ENCODE results near the gene C1orf35. TPM values are rescaled to one million over a fixed set of nuclear protein-coding genes. Genes with fewer than 3 reads are reported as not detected.
A peak's percentile ranks its signal among the peaks of the same experiment; 100 is the strongest.
"Not testable (repeated sequence)": the region's sequence is repeated elsewhere in the genome, so short reads cannot be mapped to it uniquely, and the experiment has no call there.

The C1orf35 gene
- total RNA-seq, 1 donor from 2014 or later = 22.4 TPM

DNA sequence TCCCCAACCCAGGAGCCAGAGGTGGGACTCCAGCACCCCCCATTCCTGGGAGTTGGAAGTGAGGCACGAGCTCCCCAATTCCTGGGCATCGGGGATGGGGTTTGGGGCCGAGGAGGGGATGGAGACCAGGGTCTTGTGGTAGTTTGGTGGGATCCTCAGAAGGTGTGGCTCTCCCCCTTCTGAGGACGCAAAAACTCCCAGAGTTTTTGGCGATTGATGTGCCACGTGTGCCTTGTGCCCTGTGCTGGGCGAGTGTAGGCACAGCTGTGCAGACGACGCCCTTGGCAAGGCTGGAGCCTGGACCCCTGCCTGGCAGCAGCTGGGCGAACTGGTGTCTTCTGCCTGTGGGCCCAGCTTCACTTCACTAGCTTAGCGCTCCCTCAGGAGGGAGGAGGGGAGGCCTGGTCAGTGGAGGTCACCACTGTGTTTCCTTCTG lies 39.6 kb upstream of the C1orf35 start:
- DNase-seq (ENCODE audit: low spot score) = no peak

DNA sequence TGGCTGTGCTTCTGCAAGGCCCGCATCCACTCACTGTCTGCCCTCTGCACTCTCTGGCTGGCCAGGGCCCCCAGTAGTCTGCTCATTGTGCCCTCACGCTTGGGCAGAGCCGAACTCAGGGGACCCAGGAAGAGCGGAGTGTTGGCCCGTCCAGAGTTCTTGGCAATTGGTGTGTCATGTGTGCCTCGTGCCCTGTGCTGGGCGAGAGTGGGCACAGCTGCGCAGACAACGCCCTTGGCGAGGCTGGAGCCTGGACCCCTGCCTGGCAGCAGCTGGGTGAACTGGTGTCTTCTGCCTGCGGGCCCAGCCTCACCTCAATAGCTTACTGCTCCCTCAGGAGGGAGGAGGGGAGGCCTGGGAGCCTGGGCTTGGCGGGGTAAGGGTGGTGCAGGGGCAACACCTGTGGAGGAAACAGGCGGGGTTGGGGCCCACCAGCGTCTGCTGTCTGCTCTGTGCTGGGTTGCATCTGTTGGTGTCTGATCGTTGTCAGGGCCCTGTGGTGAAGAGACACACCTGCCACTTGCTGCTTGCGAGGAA lies 39.1 kb upstream of the C1orf35 start:
- no peak for DNase-seq (ENCODE audit: low spot score)

DNA sequence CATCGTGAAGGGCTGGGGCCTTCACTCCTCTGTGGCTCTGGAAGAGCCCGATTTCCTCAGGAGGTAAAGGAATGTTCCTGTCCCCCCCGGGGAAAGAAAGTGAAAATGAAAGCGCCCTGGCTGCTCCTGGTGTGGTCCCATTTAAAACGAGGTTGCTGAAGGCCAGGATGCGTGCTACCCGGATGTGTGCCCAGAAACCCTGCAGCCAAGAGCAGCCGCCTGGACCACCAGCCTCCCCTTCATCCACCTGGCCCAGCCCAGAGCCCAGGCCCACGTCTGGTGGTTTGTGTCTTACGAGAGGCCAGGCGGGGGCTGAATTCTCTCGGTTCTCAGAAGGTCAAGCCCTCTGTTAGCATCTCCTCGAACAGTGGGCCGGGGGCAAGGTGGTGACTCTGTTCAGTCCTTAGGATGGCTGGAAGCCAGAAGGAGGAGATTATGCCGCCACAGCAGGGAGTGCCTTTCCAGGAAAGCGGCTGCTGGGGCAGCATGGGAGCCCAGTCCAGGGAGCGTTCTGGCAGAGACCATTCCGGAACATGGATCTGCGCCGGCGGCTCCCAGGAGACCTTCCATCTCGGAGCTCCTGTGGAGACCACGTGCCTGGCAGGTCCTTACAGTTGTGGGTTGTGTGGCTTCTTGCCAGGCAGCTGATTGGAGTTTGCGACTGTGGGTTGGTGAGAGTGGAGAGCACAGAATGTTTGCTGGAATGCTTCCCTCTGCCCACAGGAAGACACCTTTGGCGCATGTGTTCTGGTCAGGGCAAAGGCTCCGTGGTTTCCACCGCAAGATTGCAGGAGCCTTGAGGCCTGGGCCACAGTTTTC lies 38.3 kb upstream of the C1orf35 start:
- DNase-seq (ENCODE audit: low spot score) = no peak

DNA sequence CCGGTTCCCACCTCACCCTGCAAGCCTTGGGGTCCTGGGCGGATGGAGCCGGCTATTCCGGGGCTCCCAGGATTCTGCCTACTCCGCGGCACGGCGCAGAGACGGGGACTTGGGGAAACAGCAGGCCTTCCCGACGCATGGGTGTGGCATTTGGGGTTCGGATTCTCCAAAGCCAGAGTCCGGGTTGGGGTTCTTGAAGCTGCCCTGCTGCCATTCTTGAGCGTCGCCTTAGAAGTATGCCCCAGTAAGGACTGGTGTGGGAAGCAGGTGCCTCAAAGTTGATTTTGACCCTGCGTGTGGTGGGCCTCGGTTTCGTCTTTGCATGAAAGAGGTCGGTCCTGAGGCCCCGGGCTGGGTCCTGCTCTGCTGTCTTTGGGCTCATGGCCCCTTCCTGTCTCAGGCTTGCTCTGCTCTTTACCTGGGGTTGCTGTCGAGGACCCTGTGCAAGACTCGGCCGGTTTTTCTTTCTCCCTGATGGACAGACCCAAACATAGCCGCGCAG lies 37.6 kb upstream of the C1orf35 start:
- no peak for DNase-seq (ENCODE audit: low spot score)

DNA sequence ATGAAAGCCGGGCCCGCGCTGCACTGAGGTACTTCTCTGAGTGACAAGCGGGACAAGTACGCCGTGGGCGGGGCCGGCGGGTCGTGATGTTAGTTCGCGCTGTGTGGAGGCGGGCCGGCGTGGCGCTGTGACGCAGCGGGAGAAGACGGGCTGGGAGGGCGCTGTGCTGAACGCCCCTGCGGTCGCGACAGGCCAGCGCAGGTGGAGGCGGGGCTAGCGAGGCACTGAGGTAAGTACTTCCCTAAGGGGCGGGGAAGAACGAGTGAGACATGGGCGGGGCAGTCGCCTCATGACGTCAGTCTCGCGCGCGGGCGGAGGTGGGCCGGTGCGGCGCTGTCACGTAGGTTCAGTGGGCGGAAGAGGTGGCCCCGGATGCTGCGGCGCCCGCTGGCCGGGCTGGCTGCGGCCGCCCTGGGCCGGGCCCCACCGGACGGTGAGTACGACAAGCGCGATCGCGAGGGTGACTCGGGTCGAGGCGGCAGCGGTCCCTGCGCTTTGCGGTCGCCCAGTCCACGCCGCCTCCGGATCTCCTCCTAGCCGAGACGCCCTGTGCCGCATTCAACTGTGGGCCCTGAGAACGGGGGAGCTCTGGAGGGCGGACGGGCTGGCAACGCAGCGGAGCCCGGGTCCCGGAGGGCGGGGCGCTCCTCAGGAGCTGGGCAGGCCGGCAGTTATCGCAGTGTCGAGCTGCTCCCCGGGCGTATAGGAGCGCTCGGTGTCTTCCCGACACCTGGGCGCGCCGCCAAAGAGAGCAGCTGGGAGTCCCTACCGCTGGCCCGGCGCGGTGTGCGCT lies 37.0 kb upstream of the C1orf35 start, which contains the start of gene GUK1:
Gene GUK1 (plus strand): TSS at position 349 of the 793 bp plus-strand sequence. CDS start 24 bp downstream, at position 373.
- peak; percentile 100 for DNase-seq (ENCODE audit: low spot score)

DNA sequence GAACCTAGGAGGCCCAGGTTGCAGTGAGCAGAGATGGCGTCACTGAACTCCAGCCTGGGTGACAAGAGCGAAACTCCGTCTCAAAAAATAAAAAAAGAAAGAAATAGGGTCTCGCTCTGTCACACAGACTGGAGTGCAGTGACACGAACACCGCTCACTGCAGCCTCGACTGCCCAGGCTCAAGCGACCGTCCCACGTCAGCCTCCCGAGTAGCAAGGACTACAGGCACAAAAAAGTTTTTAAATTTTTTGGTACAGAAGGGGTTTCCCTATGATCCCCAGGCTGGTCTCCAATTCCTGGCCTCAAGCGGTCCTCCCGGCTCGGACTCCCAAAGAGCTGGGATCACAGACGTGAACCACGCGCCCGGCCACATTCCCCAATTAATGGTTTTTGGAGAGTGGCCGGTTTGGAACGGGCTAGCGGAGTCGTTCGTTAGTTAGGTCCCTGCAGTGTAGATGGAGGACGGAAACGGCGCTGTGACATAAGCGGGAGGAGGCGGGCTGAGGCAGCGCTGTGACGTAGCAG lies 36.3 kb upstream of the C1orf35 start:
- DNase-seq (ENCODE audit: low spot score) = no peak

DNA sequence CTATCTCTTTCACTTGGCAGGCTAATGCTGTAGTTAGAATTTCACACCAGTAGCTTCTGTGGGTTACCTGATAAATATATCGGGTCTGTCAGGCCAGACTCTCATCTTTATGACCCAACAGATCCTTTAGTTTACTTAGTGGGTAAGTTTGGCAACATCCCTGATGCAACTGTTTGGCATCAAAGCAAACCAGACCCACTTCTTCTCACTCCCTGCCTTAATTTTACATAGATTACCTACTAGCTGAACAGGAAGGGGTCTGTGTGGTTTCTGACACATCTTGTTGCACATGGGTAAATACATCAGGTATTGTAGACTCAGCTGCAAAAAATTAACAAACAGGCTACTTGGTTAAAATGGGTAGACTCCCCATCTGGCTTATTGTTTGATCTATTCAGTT lies 33.8 kb upstream of the C1orf35 start:
- DNase-seq (ENCODE audit: low spot score) = no peak

DNA sequence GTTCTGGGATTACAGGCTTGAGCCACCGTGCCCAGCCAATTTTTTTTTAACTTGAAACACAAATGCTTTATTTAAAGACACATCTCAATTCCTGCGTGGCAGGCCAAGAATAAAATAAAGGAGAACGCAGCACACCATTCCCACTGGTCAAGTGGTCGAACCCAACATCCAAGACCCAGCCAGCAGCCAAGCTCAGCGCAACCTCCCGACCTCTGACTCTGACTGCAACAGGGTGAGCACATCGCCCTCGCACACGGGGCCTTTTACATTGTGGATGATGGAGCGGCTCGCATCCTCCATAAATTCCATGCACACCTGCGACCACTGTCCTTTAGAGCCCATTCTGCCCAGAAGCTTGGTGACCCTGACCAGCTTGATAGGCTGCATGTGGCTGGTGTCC lies 31.5 kb upstream of the C1orf35 start:
- DNase-seq (ENCODE audit: low spot score) = no peak

DNA sequence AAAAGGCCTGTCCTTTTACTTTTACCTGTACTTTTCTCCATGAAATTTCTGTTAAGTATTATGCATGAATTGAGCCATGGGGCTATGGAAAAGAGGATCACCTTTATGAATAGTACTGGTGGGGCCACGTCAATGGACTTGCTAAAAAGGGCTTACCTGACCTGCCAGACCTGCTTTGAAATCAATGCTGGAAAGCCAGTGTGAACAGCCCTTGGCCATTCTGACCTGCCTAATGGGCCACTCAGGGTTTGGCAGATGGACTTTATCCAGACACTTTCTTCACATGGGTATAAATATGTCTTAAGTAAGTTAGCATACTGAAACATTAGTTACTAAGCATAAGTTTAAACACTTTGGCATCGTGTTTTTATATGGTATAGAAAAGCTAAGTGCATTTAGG lies 28.6 kb upstream of the C1orf35 start:
- no peak for DNase-seq (ENCODE audit: low spot score)

DNA sequence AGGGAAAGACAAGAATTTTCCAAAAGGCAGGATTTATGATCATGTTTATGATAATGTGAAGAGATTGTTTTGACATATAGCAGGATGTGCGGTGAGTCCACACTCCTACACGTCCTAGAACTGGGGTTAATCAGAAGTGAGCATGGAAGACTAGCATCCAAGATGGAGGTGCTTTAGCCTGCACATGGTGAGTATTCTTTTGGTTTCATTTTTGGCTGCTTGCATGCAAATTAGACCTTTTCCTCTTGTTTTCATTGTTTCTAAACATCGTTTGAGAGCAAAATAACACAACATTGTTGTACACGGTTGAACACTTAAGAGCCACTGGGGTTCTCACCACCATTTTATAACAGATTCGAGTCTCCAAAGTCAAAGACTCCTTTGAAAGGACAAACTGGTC lies 22.1 kb upstream of the C1orf35 start:
- DNase-seq (ENCODE audit: low spot score) = no peak

DNA sequence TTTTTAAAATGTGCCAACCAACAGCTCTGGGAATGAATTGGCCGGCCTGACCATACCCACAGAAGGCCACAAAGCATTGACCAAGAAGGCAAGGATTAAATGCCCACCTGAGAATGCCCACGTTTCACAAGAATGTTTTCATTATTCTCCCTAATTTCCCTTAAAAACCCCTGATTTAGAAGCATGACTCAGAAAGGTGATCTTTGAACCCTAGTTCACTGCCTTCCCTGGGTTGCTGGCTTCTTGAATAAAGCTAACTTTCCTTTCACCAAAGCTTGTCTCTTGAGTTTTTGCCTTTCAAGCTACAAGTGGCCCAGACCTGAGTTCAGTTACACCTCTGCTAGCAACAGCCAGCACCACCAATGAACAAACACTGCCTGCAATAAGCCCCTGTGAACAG lies 20.4 kb upstream of the C1orf35 start:
- no peak for DNase-seq (ENCODE audit: low spot score)

DNA sequence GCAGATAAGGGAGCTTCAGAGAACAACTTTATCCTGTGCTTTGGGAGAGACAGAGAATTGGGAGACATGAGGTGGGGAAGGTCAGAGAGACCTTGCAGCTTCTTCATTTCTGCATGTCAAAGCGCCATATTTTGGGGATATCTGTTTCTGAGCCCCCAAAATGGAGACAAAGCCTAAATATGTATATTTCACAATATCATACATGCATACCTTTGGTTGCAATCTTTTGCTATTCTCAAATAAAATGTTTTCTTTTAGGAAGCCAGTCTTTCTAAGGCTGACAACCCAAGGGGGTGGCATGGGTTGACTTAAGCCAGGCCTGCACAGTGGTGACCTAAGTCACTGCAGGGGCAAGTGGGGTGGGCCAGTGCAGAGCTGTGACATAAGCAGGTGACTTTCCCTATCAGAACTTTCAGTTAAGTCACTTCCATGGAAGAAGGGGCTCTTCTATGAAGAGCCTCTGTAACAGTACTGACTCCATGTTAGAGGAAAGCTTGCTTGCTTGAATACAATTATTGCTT lies 19.9 kb upstream of the C1orf35 start:
- no peak for DNase-seq (ENCODE audit: low spot score)

DNA sequence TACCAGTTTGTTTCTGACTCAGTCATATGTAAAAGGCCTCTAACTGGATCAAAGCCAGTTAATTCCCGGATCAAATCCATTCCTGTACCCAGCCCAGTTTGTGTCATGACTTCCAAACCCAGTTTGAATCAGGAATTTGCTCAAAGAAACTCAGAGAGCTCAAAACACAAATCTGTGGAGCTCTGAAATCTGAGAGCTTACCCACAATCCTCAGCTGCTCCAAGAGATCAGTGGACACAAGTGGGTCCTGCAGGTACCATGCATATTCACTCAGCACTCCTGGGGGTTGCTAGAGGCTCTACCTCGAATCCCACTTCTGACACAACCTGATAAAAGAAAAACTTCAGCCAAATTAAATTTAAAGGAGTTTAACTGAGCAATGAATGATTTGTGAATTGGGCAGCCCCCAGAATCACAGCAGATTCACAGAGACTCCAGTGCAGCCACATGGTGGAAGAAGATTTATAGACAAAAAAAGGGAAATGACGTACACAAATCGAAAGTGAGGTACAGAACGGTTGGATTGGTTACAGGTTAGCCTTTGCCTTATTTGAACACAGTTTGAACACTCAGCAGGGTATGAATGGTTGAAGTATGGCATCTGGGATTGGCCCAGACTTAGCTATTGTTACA lies 17.8 kb upstream of the C1orf35 start:
- DNase-seq (ENCODE audit: low spot score) = no peak

DNA sequence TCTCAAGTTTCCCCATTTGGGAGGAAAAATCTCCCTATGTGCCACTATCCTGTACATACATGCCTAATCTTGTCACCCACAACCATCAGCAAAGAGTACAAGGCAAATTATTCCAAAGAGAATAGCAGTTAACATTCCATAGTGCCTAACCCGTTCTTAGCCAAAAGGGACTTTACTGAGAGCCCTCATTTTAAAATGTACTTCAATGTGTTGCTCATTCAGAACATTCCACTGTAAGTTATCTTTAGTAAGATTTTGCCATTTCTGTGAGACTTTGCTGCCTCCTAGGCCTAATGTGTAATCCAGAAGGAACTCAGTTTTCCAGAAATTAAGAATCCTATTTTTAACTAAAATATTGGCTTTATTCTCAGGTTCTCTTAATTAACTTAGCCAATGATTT lies 17.2 kb upstream of the C1orf35 start:
- no peak for DNase-seq (ENCODE audit: low spot score)

DNA sequence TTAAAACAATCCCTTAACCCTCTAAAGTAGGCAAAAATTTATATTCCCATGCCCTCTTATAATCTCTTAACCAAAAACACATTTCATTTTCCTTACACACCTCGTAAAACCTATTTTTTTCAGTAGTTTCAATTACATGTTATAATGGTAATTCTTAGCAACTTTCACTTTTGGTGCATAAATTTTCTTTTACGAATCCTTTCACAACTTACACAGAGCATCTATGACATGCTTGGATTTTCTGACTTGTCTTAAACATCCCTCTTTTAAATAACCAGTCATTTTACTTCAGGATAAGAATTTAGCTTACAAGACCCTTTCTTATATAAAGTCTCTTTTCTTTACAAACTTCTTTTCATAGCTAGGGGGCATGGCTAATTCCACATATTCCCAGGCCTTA lies 14.9 kb upstream of the C1orf35 start:
- no peak for DNase-seq (ENCODE audit: low spot score)

DNA sequence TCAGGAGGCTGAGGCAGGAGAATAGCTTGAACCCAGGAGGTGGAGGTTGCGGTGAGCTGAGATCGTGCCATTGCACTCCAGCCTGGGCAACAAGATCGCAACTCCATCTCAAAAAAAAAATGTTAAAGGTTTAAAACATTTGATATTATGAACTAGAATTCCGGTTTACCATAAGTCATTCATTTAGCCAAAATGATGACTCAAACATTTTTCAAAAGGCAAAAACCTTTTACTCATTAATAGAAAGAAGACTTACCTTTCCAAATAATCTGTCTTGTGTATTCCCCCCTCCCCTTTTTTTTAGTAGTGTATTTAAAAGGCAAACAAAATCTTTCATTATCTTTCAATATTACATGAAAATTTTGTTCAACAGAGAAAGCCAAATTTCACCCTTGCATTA lies 14.2 kb upstream of the C1orf35 start:
- DNase-seq (ENCODE audit: low spot score) = no peak

DNA sequence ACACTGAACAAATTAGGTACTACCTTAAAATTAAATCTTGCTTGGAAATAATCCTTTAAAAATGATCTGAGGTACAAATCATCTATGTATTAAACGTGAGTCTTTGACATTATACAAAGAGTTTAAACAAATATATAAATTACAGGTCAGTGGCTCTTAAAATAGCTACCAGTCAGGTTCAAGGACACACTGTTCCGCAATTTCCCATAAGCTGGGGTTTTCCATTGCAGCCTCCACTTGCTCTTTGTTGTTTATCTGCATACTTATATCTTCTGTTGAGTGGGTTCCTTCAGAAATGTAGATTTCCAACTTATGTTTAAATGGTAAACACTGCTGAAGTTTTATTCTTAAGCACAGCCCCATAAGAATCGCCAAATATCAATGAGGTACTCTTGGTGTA lies 11.7 kb upstream of the C1orf35 start:
- DNase-seq (ENCODE audit: low spot score) = no peak

DNA sequence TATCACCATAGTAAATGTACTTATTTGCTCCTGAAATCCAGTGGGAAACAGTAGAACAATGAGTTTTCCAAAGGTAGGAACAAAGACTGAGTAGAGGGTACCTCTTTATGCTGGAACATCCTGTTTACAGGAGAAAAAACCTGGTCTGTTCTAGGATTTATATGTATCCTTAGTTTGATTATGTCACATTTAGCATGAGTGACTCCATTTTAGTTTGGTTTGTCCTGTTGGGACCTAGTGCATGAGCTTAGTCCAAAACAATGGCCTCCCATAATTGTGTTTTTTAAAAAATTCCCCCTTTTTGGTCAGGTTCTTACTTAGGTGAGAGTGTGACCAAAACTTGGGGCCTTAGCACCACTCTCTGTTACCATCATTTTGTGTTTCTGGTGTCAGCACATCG lies 9.5 kb upstream of the C1orf35 start:
- DNase-seq (ENCODE audit: low spot score) = no peak

DNA sequence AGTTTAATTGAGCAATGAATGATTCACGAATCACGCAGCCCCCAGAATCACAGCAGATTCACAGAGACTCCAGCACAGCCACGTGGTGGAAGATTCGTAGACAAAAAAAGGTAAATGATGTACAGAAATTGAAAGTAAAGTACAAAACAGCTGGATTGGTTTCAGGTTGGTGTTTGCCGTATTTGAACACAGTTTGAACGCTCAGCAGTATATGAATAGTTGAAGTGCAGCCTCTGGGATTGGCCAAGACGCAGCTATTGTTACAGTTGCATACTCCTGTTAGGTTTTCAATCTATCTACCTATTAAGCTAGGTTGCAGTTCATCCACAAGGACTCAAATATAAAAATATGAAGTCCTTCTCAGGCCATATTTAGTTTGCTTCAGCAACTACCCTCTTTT lies 9.0 kb upstream of the C1orf35 start:
- no peak for DNase-seq (ENCODE audit: low spot score)

DNA sequence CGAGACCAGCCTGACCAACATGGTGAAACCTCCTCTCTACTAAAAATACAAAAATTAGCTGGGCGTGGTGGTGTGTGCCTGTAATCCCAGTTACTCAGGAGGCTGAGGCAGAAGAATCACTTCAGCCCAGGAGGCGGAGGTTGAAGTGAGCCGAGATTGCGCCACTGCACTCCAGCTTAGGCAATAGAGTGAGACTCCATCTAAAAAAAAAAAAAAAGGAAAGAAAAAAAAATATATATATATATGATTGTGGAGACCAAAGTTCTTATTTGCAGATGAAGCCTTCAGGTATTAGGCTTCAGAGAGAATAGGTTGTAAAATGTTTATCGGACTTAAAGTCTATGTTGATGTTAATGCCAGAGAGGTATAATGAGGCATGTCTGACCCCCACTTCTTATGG lies 8.2 kb upstream of the C1orf35 start:
- DNase-seq (ENCODE audit: low spot score) = not testable (repeated sequence)

DNA sequence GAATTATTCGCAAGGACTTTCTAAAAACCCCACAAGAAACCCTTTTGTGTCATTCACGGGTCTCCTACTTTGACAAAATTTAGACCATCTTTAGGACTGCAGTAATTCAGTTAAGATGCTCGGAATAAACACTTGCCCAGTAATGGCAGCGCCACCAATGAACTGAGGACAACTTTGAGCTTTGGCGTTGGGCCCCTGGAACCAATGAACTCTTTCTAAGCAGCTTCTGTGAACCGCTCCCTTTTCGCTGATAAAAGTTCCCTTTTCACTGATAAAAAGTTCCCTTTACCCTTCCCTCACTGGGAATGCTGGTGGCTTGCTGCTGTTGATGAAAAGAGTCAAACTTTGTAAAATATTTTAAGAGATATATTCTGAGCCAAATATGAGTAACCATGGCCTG lies 7.4 kb upstream of the C1orf35 start:
- no peak for DNase-seq (ENCODE audit: low spot score)

All from mucosa of gallbladder (tissue), 1 donor.